ENCODE data around the gene GIMAP1. TPM values are rescaled to one million over a fixed set of nuclear protein-coding genes. Genes with fewer than 3 reads are reported as not detected.

The GIMAP1 gene
- total and polyA plus RNA-seq, 4 donors = 0.95 to 11.6 (median 4.8) TPM

- no peak overlapping the region for H3K27ac ChIP-seq (ENCODE audit: low read depth in 1 of 2, low read length in 2 of 2)
- no peaks in the 10 kb centered on the region for H3K4me1 ChIP-seq (ENCODE audit: control insufficient read depth in 1 of 2, insufficient read depth in 2 of 2, low read length in 2 of 2)
- intact Hi-C loops (cut with DNase I) = no loop called here
- H3K36me3 ChIP-seq (ENCODE audit: control insufficient read depth in 1 of 2, insufficient read depth in 2 of 2, low read length in 1 of 2) = no peaks in the 10 kb centered on the region
- DNase-seq (no peak), ATAC-seq (ENCODE audit: low FRiP score) (no peak)
- H3K27me3 ChIP-seq (ENCODE audit: control insufficient read depth in 1 of 2, insufficient read depth in 2 of 2, low read length in 1 of 2) = no peaks in the 10 kb centered on the region
- no peak overlapping the region for H3K4me3 ChIP-seq (ENCODE audit: low read length in 2 of 2)
- 85 to 90% methylated on average over 4 of the region's 4 CpGs for whole genome bisulfite sequencing, 2 donors
- no peaks in the 10 kb centered on the region for H3K9me3 ChIP-seq (ENCODE audit: control insufficient read depth, low read length)
Measured at GRCh38 chr7:150769768-150770167, 53.4 kb downstream of the GIMAP1 start.

Other genes starting within 250 kb of the GIMAP1 start
- 10 to 100 TPM; 28.6 to 41.8 TPM for gene GIMAP7, start 201.7 kb upstream of the GIMAP1 start, total RNA-seq
- 10 to 100 TPM in 1 of 2 donors, 1 to 10 TPM in 1; 5.4 to 19.0 TPM for gene GIMAP7, start 201.7 kb upstream of the GIMAP1 start, polyA plus RNA-seq
- 10 to 100 TPM; 37.9 to 75.3 TPM for gene GIMAP4, start 149.2 kb upstream of the GIMAP1 start, total RNA-seq
- gene GIMAP4, start 149.2 kb upstream of the GIMAP1 start, polyA plus RNA-seq = 10 to 100 TPM in 1 of 2 donors, 1 to 10 TPM in 1; 3.2 to 29.3 TPM
- 10 to 100 TPM; 31.7 to 49.2 TPM for gene GIMAP6, start 84.2 kb upstream of the GIMAP1 start, total RNA-seq
- gene GIMAP6, start 84.2 kb upstream of the GIMAP1 start, polyA plus RNA-seq = 10 to 100 TPM in 1 of 2 donors, 1 to 10 TPM in 1; 3.0 to 10.3 TPM
- 10 to 100 TPM; 11.5 to 24.7 TPM for gene GIMAP2, start 30.9 kb upstream of the GIMAP1 start, total RNA-seq
- 1 to 10 TPM; 2.2 to 9.8 TPM for gene GIMAP2, start 30.9 kb upstream of the GIMAP1 start, polyA plus RNA-seq
- gene GIMAP5, start 20.8 kb downstream of the GIMAP1 start, total RNA-seq = 10 to 100 TPM; 18.8 to 29.4 TPM
- 10 to 100 TPM in 1 of 2 donors, 1 to 10 TPM in 1; 3.1 to 14.5 TPM for gene GIMAP5, start 20.8 kb downstream of the GIMAP1 start, polyA plus RNA-seq
- gene TMEM176B, start 83.8 kb downstream of the GIMAP1 start, total RNA-seq = 10 to 100 TPM; 34.3 to 85.5 TPM
- 10 to 100 TPM in 1 of 2 donors, 1 to 10 TPM in 1; 6.5 to 26.8 TPM for gene TMEM176B, start 83.8 kb downstream of the GIMAP1 start, polyA plus RNA-seq
- gene TMEM176A, start 84.2 kb downstream of the GIMAP1 start, total RNA-seq = 10 to 100 TPM; 30.7 to 77.7 TPM
- gene TMEM176A, start 84.2 kb downstream of the GIMAP1 start, polyA plus RNA-seq = 10 to 100 TPM in 1 of 2 donors, 1 to 10 TPM in 1; 3.7 to 43.3 TPM
- under 1 TPM in 1 of 2 donors, not detected in 1; 0.72 TPM for gene AOC1, start 135.9 kb downstream of the GIMAP1 start, total RNA-seq
- gene AOC1, start 135.9 kb downstream of the GIMAP1 start, polyA plus RNA-seq = 10 to 100 TPM in 1 of 2 donors, under 1 TPM in 1; 0.23 to 17.9 TPM

Data from aorta (tissue), 5 donors.